Gastrocnemius medialis (tissue), 4 donors: ENCODE data around the gene HNRNPK. TPM values are rescaled to one million over a fixed set of nuclear protein-coding genes. Genes with fewer than 3 reads are reported as not detected.
"Not testable (repeated sequence)": the region's sequence is repeated elsewhere in the genome, so short reads cannot be mapped to it uniquely, and the experiment has no call there.

Source experiments
- ATAC-seq, 2 donors: fragments of 150-250 bp; one replicate each; pipeline ENCODE4 v1.9.1; 2016
- DNase-seq, 2 donors: peaks; one replicate each; pipeline ENCODE4 v3.0.0-alpha.2; 2019
- H3K27ac ChIP-seq, 4 donors: fragments of 200-600 bp; sonication (generic); 1 replicate in 1 of 4; 2 replicates in 3 of 4; pipeline ENCODE4 v1.5.1; 2016 to 2018; ENCODE audit warnings: mild to moderate bottlenecking in 2 of 4, moderate library complexity in 1 of 4
- H3K27me3 ChIP-seq, 3 donors: fragments of 200-600 bp; sonication (generic) in 2 of 3; 1 replicate in 1 of 3; 2 replicates in 2 of 3; pipeline versions ENCODE4 v1.5.1 to v1.6.0; 2016 to 2019; ENCODE audit warnings: mild to moderate bottlenecking in 1 of 3, moderate library complexity in 1 of 3
- H3K36me3 ChIP-seq, 2 donors: fragments of 200-600 bp; sonication (generic) in 1 of 2; one replicate each; pipeline ENCODE4 v1.5.1; 2017 to 2018
- H3K4me1 ChIP-seq, 2 donors: fragments of 200-600 bp; sonication (generic) in 1 of 2; one replicate each; pipeline ENCODE4 v1.5.1; 2016 to 2017; ENCODE audit warnings: mild to moderate bottlenecking in 2 of 2
- H3K4me3 ChIP-seq, 4 donors: fragments of 200-600 bp; sonication (generic) in 3 of 4; 1 replicate in 1 of 4; 2 replicates in 3 of 4; pipeline ENCODE4 v1.5.1; 2016 to 2019; ENCODE audit warnings: mild to moderate bottlenecking in 2 of 4
- H3K9me3 ChIP-seq, 3 donors: fragments of 200-600 bp; sonication (generic) in 2 of 3; 1 replicate in 1 of 3; 2 replicates in 2 of 3; pipeline ENCODE4 v1.5.1; 2016 to 2019
- POLR2A ChIP-seq, 2 donors: fragments of 450-650 bp; IDR thresholded peaks; one replicate each; pipeline ENCODE4 v1.6.1; 2017; ENCODE audit warnings: antibody characterized with exemption in 2 of 2, mild to moderate bottlenecking in 2 of 2, moderate library complexity in 2 of 2
- in situ Hi-C, 4 donors: fragments of 200-750 bp; cut with MboI; loops; one replicate each; pipeline versions ENCODE4 v1.15.0 to v1.8.0; 2017; ENCODE audit warnings: low sequenced_read_pairs in 4 of 4
- intact Hi-C: fragments of 100-400 bp; cut with DNase I; formaldehyde crosslinking; loops from one replicate; pipeline ENCODE4 v1.15.1; 2023; ENCODE audit warnings: low total_unique reads
- total RNA-seq, 4 donors: library from RNA; depleted of rRNA; stranded (reverse); fragments of >200 nt; gene quantifications; one replicate each; pipeline versions ENCODE4 v1.1.0 to v1.2.3, GENCODE V29; 2016
- TF ChIP-seq, protein P1 (sequence below), 5 experiments: fragments of 450-650 bp in 3 of 5; fragments of 200-600 bp in 2 of 5; sonication (generic) in 2 of 5; IDR thresholded peaks in 4 of 5; conservative IDR thresholded peaks in 1 of 5; 1 replicate in 4 of 5; 2 replicates in 1 of 5; pipeline ENCODE4 v1.5.1; 2016 to 2019; ENCODE audit warnings: antibody characterized with exemption in 5 of 5, mild to moderate bottlenecking in 3 of 5, moderate library complexity in 3 of 5

HNRNPK gene
- total RNA-seq, 4 donors from 2014 or later, result 313 to 390 (median 349) TPM

DNA sequence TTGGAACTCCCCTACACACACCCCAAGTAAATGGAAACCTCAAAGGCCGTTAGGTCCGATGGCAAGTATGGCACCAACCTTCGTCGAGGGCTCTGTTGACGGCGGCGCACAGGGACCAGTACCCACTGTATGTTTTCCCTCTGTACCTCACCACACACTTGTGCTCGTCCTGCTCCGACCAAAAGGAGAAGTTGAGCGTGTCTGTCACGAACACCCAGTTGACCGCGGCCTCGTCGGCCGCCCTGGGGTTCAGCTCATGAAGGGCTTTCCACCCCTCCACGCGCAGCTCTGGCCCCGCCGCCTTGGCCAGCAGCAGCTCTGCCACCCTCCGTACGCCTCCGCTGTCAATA lies 24.0 kb downstream of the HNRNPK start:
- in situ Hi-C loops, result no loop called here

DNA sequence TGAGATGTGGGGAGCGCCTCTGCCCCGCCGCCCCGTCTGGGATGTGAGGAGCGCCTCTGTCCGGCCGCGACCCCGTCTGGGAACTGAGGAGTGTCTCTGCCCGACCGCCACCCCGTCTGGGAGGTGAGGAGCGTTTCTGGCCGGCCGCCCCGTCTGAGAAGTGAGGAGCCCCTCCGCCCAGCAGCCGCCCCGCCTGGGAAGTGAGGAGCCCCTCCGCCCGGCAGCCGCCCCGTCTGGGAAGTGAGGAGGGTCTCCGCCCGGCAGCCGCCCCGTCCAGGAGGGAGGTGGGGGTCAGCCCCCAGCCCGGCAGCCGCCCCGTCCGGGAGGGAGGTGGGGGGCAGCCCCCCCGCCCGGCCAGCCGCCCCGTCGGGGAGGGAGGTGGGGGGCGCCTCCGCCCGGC lies 31.9 kb downstream of the HNRNPK start:
- ATAC-seq, DNase-seq, H3K27me3 ChIP-seq, H3K9me3 ChIP-seq, H3K4me3 ChIP-seq, H3K4me1 ChIP-seq, H3K27ac ChIP-seq, intact Hi-C loops: not testable (repeated sequence)
- peaks cover 0 to 44% of the 10 kb centered on the region in 2 donors for H3K36me3 ChIP-seq
- in situ Hi-C loops, result loop anchor here in 2 of 4 donors (10.0 kb wide), 1 partner anchor 227 kb away; no protein-coding TSS in a partner anchor

More for the DNA sequence above, 24.0 kb downstream of the HNRNPK start:
- Histone ChIP-seq H3K4me1 (peaks cover 11 to 17% of the 10 kb centered on the region in 2 donors), H3K27ac (peak overlapping the region; percentile 78 to 92 (median 88)), H3K4me3 (peak overlapping the region; percentile 78 to 96 (median 84)), H3K9me3 (no peaks in the 10 kb centered on the region), H3K27me3 (no peaks in the 10 kb centered on the region), H3K36me3 (peaks cover 0 to 35% of the 10 kb centered on the region in 2 donors)
- ATAC-seq (peak; percentile 22 to 35), DNase-seq (no peak)
- TF ChIP-seq POLR2A (IDR thresholded peaks at IDR 0.05), result no peak
- TF ChIP-seq, protein P1, sequence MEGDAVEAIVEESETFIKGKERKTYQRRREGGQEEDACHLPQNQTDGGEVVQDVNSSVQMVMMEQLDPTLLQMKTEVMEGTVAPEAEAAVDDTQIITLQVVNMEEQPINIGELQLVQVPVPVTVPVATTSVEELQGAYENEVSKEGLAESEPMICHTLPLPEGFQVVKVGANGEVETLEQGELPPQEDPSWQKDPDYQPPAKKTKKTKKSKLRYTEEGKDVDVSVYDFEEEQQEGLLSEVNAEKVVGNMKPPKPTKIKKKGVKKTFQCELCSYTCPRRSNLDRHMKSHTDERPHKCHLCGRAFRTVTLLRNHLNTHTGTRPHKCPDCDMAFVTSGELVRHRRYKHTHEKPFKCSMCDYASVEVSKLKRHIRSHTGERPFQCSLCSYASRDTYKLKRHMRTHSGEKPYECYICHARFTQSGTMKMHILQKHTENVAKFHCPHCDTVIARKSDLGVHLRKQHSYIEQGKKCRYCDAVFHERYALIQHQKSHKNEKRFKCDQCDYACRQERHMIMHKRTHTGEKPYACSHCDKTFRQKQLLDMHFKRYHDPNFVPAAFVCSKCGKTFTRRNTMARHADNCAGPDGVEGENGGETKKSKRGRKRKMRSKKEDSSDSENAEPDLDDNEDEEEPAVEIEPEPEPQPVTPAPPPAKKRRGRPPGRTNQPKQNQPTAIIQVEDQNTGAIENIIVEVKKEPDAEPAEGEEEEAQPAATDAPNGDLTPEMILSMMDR (IDR thresholded peaks at IDR 0.05 in 4 of 5, conservative IDR thresholded peaks at IDR 0.05 in 1 of 5), result no peak
- intact Hi-C loops, result loop anchor here (1.0 kb wide), 1 partner anchor 23 kb away; no protein-coding TSS in a partner anchor

DNA sequence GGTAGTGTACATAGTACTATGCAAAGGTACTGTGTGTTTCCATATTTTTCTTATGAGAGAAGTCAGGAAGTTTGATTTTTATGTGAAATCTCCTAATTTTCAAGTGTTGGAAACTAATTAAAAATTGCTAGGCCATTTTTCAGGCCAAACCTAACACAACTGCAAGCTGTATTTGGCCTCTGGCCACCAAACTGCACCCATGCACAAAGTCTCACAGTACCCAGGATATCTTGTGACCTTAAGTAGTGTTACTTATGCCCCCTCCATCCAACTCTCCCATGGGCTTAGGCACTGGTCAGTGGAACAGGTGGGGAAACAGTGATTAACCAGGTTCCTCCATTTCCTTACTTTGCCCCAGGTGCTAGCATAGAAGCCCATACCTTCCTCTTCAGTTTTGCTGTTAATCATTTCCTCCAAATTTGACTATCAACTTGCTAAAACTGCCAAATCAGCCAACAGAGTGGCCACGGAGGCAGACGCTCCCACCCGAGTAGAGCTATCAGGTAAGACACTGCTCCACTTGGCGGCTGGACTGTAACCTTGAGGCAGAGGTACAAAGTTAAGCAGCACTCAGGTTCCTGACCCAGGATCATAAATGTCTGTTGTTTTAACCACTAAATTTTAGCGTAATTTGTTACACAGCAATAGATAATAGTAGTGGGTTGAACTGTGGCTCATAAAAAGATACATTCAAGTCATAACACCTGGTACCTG lies 39.3 kb downstream of the HNRNPK start:
- DNase-seq (no peak), ATAC-seq (no peak)
- peaks cover under 1 to 13% of the 10 kb centered on the region in 2 donors for H3K4me1 ChIP-seq
- intact Hi-C loops (no loop called here), in situ Hi-C loops (loop anchor here in 2 of 4 donors (10.0 kb wide), 1 partner anchor 234 kb away; no protein-coding TSS in a partner anchor)
- no peak overlapping the region for H3K27ac ChIP-seq
- no peaks in the 10 kb centered on the region for H3K9me3 ChIP-seq
- H3K27me3 ChIP-seq, result no peaks in the 10 kb centered on the region
- no peak overlapping the region for H3K4me3 ChIP-seq
- TF ChIP-seq POLR2A (IDR thresholded peaks at IDR 0.05), result no peak
- TF ChIP-seq, protein P1 (IDR thresholded peaks at IDR 0.05 in 4 of 5, conservative IDR thresholded peaks at IDR 0.05 in 1 of 5), result no peak
- H3K36me3 ChIP-seq, result peaks cover 0 to 39% of the 10 kb centered on the region in 2 donors

DNA sequence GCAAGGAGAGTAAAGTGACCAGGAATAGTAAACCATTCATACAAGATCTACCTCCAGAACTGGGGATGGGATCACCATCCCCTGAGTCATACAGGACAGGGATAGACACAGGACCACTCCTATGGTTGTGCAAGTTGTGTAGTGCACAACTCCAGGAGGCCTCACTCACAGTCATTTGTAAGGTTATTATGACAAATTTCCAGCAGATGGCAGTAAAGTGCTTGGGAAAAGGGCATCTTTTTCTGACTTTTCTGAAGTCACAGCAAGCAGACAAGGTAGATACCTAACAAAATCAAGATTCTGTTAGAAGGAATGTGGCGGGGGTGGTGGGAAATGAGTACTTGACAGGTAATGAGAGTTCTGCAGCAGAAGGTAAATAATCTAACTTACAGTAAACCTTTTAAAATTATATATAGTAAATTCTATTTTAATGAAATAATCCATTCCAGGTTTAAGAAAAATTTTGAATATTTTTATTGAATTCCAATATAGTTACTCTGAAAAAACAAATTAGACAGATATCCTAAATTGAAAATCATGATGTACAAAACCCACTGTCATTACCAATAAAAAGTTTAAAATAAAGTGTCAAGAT lies 42.1 kb downstream of the HNRNPK start:
- Histone ChIP-seq H3K9me3 (no peaks in the 10 kb centered on the region), H3K36me3 (peaks cover 0 to 17% of the 10 kb centered on the region in 2 donors), H3K27ac (no peak overlapping the region), H3K4me1 (peaks cover 20 to 29% of the 10 kb centered on the region in 2 donors), H3K4me3 (no peak overlapping the region), H3K27me3 (no peaks in the 10 kb centered on the region)
- intact Hi-C loops (loop anchor here (1.0 to 10.0 kb wide), 4 partner anchors 127 to 377 kb away; no protein-coding TSS in a partner anchor), in situ Hi-C loops (loop anchor here (5.0 to 10.0 kb wide), 5 partner anchors 234 to 379 kb away; no protein-coding TSS in a partner anchor)
- TF ChIP-seq POLR2A (IDR thresholded peaks at IDR 0.05), result no peak
- TF ChIP-seq, protein P1 (IDR thresholded peaks at IDR 0.05 in 4 of 5, conservative IDR thresholded peaks at IDR 0.05 in 1 of 5), result peak; percentile 59 to 71 (median 68)
- DNase-seq, result no peak
- peak; percentile 45 to 48 for ATAC-seq

DNA sequence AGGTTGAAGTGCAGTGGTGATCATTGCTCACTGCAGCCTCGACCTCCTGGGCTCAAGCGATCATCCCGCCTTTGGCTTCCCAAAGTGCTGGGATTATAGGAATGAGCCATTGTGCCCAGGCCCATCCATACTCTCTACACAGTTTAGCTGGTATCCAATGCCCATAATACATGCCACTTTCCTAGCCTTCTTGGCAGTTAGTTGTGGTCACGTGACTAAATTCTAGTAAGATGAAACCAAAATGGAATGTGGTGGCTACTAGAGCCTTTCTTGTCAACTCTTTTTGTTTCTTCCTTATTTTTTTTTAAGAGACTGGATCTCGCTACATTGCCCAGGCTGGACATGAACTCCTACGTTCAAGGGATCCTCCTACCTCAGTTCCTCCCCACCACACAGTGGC lies 43.5 kb downstream of the HNRNPK start:
- in situ Hi-C loops, result loop anchor here (5.0 to 10.0 kb wide), 5 partner anchors 236 to 381 kb away; no protein-coding TSS in a partner anchor
- peak in 1 of 2 donors; percentile 47 for ATAC-seq
- intact Hi-C loops, result loop anchor here (10.0 kb wide), 1 partner anchor 128 kb away; no protein-coding TSS in a partner anchor

More for the DNA sequence above, 43.5 kb downstream of the HNRNPK start:
- peaks cover 20 to 29% of the 10 kb centered on the region in 2 donors for H3K4me1 ChIP-seq
- H3K27ac ChIP-seq, result peak overlapping the region in 2 of 4 donors; percentile 48 to 50
- H3K36me3 ChIP-seq, result peaks cover 0 to 13% of the 10 kb centered on the region in 2 donors
- no peak overlapping the region for H3K4me3 ChIP-seq
- H3K27me3 ChIP-seq, result no peaks in the 10 kb centered on the region
- no peaks in the 10 kb centered on the region for H3K9me3 ChIP-seq
- TF ChIP-seq, protein P1 (IDR thresholded peaks at IDR 0.05 in 4 of 5, conservative IDR thresholded peaks at IDR 0.05 in 1 of 5), result no peak
- TF ChIP-seq POLR2A (IDR thresholded peaks at IDR 0.05), result no peak
- no peak for DNase-seq
